ENCODE data around the gene ARL14. TPM values are rescaled to one million over a fixed set of nuclear protein-coding genes. Genes with fewer than 3 reads are reported as not detected.
A peak's percentile ranks its signal among the peaks of the same experiment; 100 is the strongest.

ARL14 gene
- total and polyA plus RNA-seq, 2 donors (not counting 1 experiment from before 2014, with no cell fraction given) = not detected

DNA sequence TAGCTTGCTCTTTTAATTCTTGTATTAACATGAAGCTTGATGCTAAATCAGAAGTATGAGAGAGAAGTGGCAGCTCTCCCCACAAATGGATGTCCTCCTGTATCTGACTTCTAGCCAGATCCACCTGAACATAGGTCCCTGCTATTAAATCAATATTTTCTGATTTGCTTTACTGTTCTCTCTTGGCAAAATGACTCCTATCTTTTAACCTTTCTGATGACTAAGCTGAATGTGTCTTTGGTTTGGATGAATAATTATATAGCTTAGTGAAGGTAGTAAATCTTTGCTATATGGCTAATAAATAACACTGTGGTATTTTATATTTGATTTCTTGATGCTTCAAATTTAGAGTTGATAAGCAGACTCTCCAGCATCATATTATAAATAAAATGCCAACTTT lies 28.3 kb upstream of the ARL14 start:
- TF ChIP-seq CTCF (conservative IDR thresholded peaks at IDR 0.05 in 1 of 2, IDR thresholded peaks at IDR 0.05 in 1 of 2; ENCODE audit: low read depth in 1 of 2, low read length in 2 of 2) (no peak), EZH2 (IDR thresholded peaks at IDR 0.05; ENCODE audit: low read length, missing control alignments) (no peak)
- Histone ChIP-seq H3K4me1 (ENCODE audit: control insufficient read depth, extremely low read depth, insufficient read depth, low read length) (no peaks in the 10 kb centered on the region), H3K9me3 (ENCODE audit: control insufficient read depth, insufficient read depth, low read depth, low read length) (no peaks in the 10 kb centered on the region), H3K9ac (ENCODE audit: insufficient read depth, low read length) (no peak overlapping the region), H3K4me2 (ENCODE audit: extremely low read depth, insufficient read depth, low read length) (no peak overlapping the region), H3K27ac (ENCODE audit: insufficient read depth, low read length) (no peak overlapping the region), H3K79me2 (ENCODE audit: control insufficient read depth, insufficient read depth, low read length) (no peaks in the 10 kb centered on the region), H3K4me3 (replicated peaks in 1 of 4; ENCODE audit: control extremely low read depth in 1 of 4, insufficient read depth in 1 of 4, low read depth in 3 of 4, low read length in 4 of 4) (no peak overlapping the region), H3K27me3 (ENCODE audit: control insufficient read depth, insufficient read depth, low read length) (no peaks in the 10 kb centered on the region), H2AFZ (ENCODE audit: low read length) (no peak overlapping the region), H4K20me1 (ENCODE audit: control insufficient read depth, extremely low read depth, insufficient read depth, low read length) (no peaks in the 10 kb centered on the region), H3K36me3 (ENCODE audit: control insufficient read depth, insufficient read depth, low read length) (no peaks in the 10 kb centered on the region)
- DNase-seq (ENCODE audit: low read depth in 2 of 2) = no peak

- H3K79me2 ChIP-seq (ENCODE audit: control insufficient read depth, insufficient read depth, low read length) = no peaks in the 10 kb centered on the region
- TF ChIP-seq EZH2 (IDR thresholded peaks at IDR 0.05; ENCODE audit: low read length, missing control alignments) (no peak), CTCF (conservative IDR thresholded peaks at IDR 0.05 in 1 of 2, IDR thresholded peaks at IDR 0.05 in 1 of 2; ENCODE audit: low read depth in 1 of 2, low read length in 2 of 2) (no peak)
Measured at GRCh38 chr3:160649596-160649995, 27.4 kb upstream of the ARL14 start.

DNA sequence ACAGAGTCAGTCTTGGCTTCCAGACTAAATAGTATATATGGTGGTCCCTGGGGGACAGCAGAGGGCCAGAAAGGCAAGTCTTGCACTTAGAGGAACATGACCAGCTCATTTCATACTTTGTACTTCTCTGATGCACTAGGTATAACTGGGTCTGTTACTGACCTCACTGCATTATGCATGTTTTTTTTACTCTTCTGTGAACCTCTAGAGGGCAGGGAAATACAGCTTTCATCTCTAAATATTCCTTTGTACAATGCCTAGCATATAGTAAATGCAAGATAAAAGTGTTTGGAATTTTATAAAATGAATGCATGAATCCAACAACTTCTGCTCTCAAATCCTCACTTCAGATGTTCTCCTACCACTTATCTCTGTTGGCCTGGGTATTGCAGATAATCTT lies 23.4 kb upstream of the ARL14 start:
- TF ChIP-seq CTCF (conservative IDR thresholded peaks at IDR 0.05 in 1 of 2, IDR thresholded peaks at IDR 0.05 in 1 of 2; ENCODE audit: low read depth in 1 of 2, low read length in 2 of 2) = no peak
- TF ChIP-seq EZH2 (IDR thresholded peaks at IDR 0.05; ENCODE audit: low read length, missing control alignments) = no peak
- no peak overlapping the region for H3K27ac ChIP-seq (ENCODE audit: insufficient read depth, low read length)
- no peak overlapping the region for H2AFZ ChIP-seq (ENCODE audit: low read length)
- H3K27me3 ChIP-seq (ENCODE audit: control insufficient read depth, insufficient read depth, low read length) = no peaks in the 10 kb centered on the region
- no peak overlapping the region for H3K4me3 ChIP-seq (replicated peaks in 1 of 4; ENCODE audit: control extremely low read depth in 1 of 4, insufficient read depth in 1 of 4, low read depth in 3 of 4, low read length in 4 of 4)
- no peaks in the 10 kb centered on the region for H3K9me3 ChIP-seq (ENCODE audit: control insufficient read depth, insufficient read depth, low read depth, low read length)
- H4K20me1 ChIP-seq (ENCODE audit: control insufficient read depth, extremely low read depth, insufficient read depth, low read length) = no peaks in the 10 kb centered on the region
- no peak overlapping the region for H3K9ac ChIP-seq (ENCODE audit: insufficient read depth, low read length)
- H3K36me3 ChIP-seq (ENCODE audit: control insufficient read depth, insufficient read depth, low read length) = no peaks in the 10 kb centered on the region
- DNase-seq (ENCODE audit: low read depth in 2 of 2) = no peak
- no peaks in the 10 kb centered on the region for H3K79me2 ChIP-seq (ENCODE audit: control insufficient read depth, insufficient read depth, low read length)
- H3K4me1 ChIP-seq (ENCODE audit: control insufficient read depth, extremely low read depth, insufficient read depth, low read length) = no peaks in the 10 kb centered on the region
- H3K4me2 ChIP-seq (ENCODE audit: extremely low read depth, insufficient read depth, low read length) = no peak overlapping the region

More at GRCh38 chr3:160649596-160649995, 27.4 kb upstream of the ARL14 start:
- H3K27ac ChIP-seq (ENCODE audit: insufficient read depth, low read length) = no peak overlapping the region
- no peak overlapping the region for H3K9ac ChIP-seq (ENCODE audit: insufficient read depth, low read length)
- H3K9me3 ChIP-seq (ENCODE audit: control insufficient read depth, insufficient read depth, low read depth, low read length) = no peaks in the 10 kb centered on the region
- no peak overlapping the region for H3K4me3 ChIP-seq (replicated peaks in 1 of 4; ENCODE audit: control extremely low read depth in 1 of 4, insufficient read depth in 1 of 4, low read depth in 3 of 4, low read length in 4 of 4)
- no peaks in the 10 kb centered on the region for H3K36me3 ChIP-seq (ENCODE audit: control insufficient read depth, insufficient read depth, low read length)
- H3K4me2 ChIP-seq (ENCODE audit: extremely low read depth, insufficient read depth, low read length) = no peak overlapping the region
- no peak overlapping the region for H2AFZ ChIP-seq (ENCODE audit: low read length)
- no peaks in the 10 kb centered on the region for H3K27me3 ChIP-seq (ENCODE audit: control insufficient read depth, insufficient read depth, low read length)
- no peaks in the 10 kb centered on the region for H3K4me1 ChIP-seq (ENCODE audit: control insufficient read depth, extremely low read depth, insufficient read depth, low read length)
- no peaks in the 10 kb centered on the region for H4K20me1 ChIP-seq (ENCODE audit: control insufficient read depth, extremely low read depth, insufficient read depth, low read length)
- peak in 1 of 2 donors; percentile 71 for DNase-seq (ENCODE audit: low read depth in 2 of 2)
